GM21529 (cell line): Measurements from ENCODE around the gene CSMD2.

Source experiments
- ATAC-seq: cut with Tn5 transposase; IDR thresholded peaks from one replicate; pipeline ENCODE4 v1.9.1; 2021; ENCODE audit not compliant: unreplicated experiment

Gene CSMD2

DNA sequence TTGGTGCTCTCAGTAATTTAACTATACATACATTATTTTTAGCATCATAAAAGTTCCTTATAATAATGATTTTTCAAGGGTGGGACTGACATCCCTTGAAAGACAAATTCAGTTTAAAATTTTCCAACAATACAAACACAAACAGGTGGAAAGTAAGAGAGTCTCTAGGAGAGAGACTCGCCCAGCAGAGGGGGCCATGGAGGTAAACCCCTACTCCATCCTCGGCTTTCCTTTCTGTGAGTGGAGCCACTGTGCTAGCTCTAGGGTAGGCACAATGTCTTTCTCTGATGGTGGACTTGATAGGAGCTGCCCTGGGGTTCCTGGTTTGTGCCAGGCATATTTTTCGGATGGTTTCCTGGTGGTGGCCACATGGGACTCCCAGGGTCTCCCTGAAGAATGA is 8.3 kb downstream of the CSMD2 start:
- no peak for ATAC-seq

- ATAC-seq, result no peak
Measured at GRCh38 chr1:34155860-34156259, 9.2 kb downstream of the CSMD2 start.

GRCh38 chr1:34153246-34153645 is 11.8 kb downstream of the CSMD2 start:
- ATAC-seq, result no peak

- no peak for ATAC-seq
Measured at GRCh38 chr1:34149501-34149900, 15.5 kb downstream of the CSMD2 start.

DNA sequence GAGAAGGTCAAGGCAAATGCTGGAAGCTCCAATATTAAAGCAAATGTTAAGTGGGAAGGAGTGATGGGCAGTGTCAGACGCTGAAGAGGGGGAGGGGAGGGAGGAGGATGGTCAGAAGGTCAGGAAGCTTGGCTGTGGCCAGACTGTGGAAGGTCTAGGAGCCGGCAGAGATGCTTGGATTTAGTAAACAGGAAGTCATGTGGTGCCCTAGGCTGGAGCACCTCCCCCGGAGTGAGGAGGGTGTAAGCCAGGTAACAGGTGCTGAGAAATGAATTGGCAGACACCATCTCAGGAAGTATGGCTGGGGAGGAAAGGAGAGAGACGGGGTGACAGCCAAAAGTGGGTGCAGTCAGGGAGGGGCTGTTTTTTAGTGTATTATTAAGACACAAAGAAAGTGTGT is 17.7 kb downstream of the CSMD2 start:
- no peak for ATAC-seq

DNA sequence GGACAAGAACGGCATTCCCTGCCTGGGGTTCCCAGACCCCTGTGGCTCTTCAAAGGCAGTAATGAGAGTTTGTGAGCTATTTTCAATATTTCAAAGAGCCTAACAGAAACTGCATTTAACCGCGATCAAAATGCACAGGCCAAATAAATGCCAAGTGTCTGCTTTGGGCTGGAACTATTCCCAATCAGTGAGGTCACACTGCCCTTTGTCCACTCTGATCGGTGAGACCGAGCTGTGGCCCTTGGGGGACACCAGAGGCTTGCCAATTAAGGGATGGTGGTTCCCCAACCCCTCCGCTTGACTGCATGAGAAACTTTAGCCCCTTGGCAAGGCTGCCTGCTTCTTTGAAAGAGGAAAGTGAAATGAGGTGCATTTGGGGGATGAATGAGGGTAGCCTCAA is 20.3 kb downstream of the CSMD2 start:
- no peak for ATAC-seq

- ATAC-seq, result no peak
Measured at GRCh38 chr1:34143975-34144374, 21.1 kb downstream of the CSMD2 start.

DNA sequence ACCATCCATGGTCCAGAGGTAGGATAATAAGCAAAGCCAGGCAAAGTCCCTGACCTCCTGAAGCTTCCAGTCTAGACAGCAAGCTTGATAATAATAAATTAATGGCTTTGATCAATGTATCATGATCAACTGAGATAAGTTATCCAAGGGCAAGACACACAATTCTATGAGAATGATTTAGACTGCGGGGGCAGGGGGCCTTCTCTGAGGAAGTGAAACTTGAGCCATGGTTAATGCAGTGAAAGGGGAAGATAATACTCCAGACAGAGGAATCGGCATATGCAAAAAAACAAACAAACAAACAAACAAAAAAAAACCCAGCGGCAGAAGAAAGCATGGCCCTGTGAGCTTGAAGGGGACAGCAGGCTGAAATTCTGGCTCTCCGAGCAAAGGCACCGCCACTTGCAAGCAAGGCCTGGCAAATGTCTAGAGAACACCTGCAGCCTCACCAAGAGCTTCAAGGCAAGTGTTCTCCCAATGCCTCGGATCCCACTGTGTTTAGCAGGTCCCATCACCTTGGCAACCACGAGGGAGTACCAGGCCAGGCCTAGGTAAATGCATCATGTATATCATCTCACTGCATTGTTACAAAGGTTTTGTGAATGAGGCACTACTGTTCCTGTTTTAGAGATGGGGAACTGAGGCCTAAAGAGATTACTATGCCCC is 24.9 kb downstream of the CSMD2 start:
- no peak for ATAC-seq

DNA sequence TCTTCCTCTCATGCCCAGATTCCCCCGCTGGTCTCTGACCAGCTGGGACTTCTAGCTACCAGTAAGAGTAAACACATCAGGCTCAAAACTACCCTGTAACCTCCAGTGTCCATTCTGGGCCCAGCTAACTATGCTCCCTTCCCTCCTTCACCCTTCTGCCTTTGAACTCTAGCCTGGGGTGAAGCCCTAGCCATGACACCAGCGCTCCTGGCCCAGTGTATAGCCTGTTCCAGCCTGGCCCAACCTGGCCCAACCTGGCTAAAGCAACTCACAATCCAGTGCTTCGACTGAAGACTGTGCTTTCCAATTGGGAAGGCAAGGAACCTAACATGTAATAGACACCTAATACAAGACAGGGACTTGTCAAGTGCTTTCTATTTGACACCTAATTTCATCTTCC is 27.6 kb downstream of the CSMD2 start:
- no peak for ATAC-seq

GRCh38 chr1:34132161-34132420 is 32.9 kb downstream of the CSMD2 start:
- ATAC-seq, result no peak

DNA sequence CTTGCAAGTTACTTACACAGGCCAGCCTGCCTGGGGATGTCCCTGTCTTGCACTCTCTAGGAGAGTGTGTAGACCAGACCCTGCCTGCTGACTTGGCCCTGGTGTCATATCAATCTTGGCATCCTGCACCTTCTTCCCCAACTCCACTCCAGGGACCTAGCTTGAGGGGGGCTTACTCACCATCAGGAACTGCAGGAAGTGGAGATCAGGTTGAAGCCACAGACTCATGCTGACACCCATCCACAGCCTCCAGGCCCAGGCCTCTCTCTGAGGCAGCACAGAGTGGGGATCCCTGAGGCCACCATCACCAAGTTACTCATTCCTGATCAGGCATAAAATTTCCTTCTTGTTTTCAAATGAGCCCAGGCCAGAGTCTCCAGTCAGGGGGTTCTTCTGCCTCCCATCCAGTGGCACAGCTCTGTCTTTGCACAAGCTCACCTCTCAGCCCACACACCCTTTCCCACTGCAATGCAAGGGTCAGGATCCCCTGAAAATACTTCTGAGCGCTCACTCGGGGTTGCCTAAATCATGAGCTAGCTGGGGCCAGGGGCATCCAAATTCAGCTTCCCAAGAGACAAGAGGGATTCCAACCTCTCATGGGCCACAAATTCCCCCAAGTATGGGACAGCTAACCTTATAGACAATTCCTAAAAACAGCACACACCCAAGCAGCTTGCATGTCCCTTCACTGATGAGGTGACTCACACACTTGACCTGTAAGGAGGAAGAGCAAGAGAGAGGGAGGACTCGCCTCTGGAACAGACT is 33.5 kb downstream of the CSMD2 start:
- no peak for ATAC-seq

DNA sequence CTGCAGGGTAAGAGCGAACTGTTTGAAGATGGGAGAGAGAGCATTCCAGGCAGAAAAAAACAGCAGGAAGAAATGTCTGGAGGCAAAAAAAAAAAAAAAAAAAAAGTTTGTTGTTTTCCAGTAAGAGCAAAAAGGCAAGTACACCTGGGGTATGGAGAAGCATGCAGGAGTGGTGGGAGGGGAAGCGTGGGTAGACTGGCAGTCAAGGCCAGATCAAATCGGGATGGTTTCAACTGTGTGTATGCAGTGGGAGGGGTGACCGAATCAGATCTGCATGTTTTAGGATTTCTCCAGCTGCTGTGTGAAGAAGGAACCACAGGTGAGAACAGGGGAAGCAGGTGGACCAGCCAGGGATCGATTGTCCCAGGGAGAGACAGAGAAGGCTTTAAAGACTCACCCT is 34.7 kb downstream of the CSMD2 start:
- ATAC-seq, result no peak

- ATAC-seq, result no peak
Measured at GRCh38 chr1:34129630-34130029, 35.4 kb downstream of the CSMD2 start.

DNA sequence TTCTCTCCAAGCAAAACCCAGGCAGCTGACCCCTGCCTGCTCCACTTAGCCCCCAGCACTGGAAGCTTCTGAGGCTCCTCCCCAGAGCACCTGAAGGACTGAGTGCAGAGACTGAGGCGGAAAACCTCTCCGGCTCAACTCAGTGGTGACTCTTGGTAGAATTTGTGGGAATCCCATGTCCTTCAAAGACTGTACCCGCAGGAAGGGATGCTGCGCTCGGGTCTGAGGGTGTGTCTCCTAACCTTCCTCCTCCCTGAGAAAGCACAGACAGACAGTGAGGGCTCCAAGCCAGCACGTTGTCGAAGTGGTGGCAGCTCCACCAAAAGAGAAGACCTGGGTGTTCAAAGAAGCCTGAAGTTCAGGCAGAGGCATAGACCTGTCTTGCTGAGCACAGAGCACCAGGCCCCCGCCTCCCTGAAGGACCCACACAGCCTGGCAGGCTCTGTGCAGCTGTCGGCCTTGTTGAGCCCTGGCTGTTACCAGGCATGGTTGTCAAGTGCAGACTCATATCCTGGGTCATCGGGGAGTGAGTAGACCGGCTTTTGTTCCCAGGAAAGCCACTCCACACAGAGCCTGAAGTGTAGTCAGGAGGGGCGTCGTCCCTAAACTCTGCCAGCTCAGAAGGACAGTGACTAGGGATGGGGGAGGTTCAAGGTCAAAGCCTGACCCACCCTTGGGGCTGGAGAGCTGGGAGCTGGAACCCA is 36.7 kb downstream of the CSMD2 start:
- ATAC-seq, result no peak

GRCh38 chr1:34127006-34128000 is 37.7 kb downstream of the CSMD2 start:
- no peak for ATAC-seq

DNA sequence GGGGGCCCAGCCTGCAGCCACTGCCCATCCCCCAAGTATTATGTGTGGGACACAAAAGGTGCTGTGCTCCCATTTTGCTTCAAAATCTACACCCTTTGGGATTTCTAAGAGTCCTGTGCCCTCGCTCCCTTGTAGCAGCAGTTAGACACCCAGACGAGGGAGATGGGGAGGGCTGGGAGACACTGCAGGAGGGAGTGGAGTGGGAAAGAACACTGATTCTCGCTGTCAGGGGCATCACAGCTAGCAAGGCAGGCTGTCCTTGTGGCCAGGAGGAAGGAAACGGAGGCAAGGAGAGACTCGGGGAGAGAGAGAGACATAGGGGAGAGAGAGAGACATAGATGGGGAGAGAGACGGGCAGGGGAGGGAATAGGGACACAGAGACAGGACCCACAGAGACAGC is 38.5 kb downstream of the CSMD2 start:
- ATAC-seq, result no peak

DNA sequence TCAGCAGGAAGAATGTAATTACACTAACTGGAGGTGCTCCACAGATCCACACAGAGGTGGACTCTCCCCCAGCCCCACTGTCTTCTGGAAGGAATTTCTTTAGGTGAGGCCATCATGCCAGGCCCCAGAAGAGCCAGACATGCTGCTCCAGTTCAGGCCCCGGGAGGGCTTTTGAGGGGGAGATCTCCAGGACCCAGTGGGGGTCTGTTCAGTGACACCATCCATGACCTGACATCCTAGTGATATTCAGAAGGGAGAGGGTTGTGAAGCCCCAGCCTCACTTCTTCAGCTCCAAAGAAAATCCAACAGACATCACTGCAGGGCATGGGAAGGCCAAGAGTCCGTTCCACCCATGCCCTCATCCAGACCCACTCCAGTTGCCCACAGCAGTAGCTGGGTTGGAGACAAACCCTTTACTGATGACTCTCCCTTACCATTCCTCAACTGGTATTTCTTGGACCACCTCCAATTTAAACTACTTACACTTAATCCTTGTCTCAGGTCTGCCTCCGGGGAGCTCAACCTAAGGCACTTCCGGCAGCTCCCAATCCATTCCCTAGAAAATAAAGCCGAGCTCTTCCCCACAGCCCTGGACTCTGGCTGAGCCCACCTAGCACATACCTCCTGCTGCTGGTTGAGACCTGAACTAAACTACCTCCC is 39.2 kb downstream of the CSMD2 start:
- ATAC-seq, result no peak

- no peak for ATAC-seq
Measured at GRCh38 chr1:34122080-34122932, 42.7 kb downstream of the CSMD2 start.

GRCh38 chr1:34115233-34115632 is 49.8 kb downstream of the CSMD2 start:
- no peak for ATAC-seq

DNA sequence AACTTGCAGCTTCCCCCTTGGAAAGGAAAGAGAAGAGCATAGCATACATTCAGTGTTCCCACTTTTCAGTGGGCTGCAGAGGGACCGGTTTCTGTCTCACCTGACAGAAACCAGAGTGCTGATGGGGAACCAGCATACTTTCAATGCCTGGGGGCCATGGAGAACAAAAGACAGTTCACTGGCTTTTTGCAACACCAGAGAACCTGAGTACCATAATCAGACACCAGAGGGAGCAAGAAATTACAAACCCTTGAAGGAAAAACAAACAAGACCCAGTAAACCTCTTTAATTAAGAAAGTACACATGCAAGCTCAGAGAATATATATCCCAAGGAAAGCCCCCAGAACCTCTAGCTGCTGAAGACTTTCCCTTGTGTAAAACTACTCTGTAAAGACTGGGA is 51.1 kb downstream of the CSMD2 start:
- ATAC-seq, result no peak
